HG03460 (cell line): Measurements from ENCODE around the gene RGL2.
A peak's percentile ranks its signal among the peaks of the same experiment; 100 is the strongest.
"Not testable (repeated sequence)": the region's sequence is repeated elsewhere in the genome, so short reads cannot be mapped to it uniquely, and the experiment has no call there.

ENCODE experiments used
- ATAC-seq: cut with Tn5 transposase; IDR thresholded peaks from one replicate; pipeline ENCODE4 v1.9.1; 2021; ENCODE audit not compliant: unreplicated experiment

RGL2 gene, protein sequence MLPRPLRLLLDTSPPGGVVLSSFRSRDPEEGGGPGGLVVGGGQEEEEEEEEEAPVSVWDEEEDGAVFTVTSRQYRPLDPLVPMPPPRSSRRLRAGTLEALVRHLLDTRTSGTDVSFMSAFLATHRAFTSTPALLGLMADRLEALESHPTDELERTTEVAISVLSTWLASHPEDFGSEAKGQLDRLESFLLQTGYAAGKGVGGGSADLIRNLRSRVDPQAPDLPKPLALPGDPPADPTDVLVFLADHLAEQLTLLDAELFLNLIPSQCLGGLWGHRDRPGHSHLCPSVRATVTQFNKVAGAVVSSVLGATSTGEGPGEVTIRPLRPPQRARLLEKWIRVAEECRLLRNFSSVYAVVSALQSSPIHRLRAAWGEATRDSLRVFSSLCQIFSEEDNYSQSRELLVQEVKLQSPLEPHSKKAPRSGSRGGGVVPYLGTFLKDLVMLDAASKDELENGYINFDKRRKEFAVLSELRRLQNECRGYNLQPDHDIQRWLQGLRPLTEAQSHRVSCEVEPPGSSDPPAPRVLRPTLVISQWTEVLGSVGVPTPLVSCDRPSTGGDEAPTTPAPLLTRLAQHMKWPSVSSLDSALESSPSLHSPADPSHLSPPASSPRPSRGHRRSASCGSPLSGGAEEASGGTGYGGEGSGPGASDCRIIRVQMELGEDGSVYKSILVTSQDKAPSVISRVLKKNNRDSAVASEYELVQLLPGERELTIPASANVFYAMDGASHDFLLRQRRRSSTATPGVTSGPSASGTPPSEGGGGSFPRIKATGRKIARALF

DNA sequence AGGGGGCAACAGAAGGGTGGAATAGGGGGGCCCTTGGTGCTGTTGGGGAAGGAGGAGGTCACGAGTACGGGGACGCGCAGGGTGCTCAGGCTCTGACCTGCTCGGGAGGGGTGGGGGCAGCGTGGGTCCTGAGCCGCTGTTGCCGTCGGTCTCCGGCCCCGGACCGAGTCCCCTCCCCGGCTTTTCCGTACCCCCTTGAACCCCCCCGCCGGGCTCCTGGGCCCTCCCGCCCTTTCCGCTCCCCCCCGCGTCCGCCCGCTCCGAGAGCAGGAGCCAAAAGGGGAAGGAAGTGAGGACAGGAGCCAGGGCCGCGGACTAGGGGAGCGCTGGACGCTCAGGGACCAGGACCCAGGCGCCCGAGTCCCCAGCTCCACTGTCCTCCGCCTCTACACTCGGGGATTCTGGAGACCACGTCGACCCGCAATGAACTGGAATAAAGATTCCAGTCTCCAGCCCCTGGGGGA is at the start of gene RGL2:
RGL2 (minus strand) TSS at position 170 of the 464 bp plus-strand sequence. CDS start 332 bp downstream, outside the sequence.
- ATAC-seq = peak; percentile 30

DNA sequence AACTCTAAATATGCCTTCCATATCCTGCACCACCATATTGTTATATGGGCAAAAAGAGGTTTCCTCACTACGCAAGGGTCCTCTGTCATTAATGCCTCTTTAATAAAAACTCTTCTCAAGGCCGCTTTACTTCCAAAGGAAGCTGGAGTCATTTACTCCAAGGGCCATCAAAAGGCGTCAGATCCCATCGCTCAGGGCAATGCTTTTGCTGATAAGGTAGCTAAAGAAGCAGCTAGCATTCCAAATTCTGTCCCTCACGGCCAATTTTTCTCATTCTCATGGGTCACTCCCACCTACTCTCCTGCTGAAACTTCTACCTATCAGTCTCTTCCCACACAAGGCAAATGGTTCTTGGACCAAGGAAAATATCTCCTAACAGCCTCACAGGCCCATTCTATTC is 49.1 kb upstream of the RGL2 start:
- no peak for ATAC-seq

DNA sequence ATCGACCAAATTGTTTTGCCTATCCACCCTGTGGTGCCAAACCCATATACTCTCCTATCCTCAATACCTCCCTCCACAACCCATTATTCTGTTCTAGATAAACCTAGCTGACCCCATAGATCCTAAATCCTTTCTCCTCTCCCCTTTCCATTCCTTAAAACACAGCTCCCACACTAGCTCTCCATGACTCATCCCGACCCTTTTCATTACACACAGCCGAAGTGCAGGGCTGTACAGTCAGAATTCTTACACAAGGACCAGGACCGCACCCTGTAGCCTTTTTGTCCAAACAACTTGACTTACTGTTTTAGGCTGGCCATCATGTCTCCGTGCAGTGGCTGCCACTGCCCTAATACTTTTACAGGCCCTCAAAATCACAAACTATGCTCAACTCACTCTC is 48.2 kb upstream of the RGL2 start:
- not testable (repeated sequence) for ATAC-seq

DNA sequence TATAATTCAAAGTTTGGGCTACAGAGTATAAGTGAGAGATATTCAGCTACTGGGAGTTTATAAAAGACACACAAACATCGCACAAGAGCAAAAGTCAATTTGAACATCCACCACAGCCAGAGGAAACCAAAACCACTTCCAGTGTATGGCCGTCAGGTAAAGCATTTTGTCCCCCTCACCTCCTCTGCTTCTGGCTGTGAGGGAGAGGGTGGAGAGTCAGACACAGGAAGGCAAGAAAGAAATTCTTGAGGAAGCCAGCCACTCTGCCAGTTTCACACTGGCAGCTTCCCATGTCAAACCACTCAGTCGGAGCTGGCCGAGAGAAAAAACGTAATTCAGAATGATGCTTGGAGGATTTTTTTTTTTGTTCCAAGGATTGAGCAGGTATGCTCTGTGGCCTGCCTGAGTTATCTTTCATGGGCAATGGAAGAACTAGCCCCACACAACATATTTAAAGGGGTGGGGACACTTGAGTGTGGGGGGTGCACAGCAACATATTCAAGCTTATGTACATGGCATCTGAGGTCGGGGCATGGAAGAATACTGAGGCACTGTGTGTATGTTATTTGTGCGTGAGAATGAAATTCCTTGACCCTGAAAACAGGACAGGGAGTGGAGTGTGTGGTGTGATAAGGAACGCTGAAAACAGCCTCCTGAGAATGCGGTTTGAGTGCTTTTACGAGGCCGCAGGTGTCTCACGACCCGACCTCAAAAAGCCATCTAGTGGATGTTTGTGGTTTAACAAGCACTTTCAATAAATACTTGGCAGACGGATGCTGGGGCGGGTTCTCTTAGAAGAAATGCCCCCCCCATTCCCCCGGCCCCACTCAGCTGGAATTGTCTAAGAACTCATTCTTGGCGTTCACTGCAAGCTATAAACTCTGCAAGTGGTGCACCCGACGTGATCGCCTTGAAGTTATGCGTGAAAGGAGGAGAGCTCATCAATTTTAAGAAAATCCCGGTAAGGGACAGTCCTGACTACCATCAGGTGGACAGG is 46.3 kb upstream of the RGL2 start:
- ATAC-seq = no peak

DNA sequence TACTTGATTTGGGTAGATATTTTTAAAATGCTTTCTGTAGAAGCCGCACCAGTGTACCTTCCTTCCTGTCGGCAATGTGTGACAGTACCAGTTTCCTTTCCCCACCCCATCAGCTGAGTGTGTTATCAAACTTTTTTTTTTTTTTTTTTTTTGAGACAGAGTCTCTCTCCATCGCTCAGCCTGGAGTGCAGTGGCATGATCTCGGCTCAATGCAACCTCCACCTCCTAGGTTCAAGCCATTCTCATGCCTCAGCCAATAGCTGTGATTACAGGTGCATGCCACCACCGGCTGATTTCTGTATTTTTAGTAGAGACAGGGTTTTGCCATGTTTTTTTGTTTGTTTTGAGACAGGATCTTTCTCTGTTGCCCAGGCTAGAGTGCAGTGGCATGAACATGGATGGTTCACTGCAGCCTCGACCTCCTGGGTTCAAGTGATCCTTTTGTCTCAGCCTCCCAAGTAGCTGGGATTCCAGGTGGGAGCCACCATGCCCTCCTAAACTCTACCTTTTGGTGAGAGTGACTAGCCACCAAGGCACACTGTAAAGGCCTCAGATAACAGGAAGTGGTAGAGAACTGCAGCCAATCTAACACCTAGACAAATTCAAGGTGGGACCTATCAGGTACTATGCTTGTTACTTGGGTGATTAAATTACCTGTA is 45.3 kb upstream of the RGL2 start:
- peak; percentile 71 for ATAC-seq

DNA sequence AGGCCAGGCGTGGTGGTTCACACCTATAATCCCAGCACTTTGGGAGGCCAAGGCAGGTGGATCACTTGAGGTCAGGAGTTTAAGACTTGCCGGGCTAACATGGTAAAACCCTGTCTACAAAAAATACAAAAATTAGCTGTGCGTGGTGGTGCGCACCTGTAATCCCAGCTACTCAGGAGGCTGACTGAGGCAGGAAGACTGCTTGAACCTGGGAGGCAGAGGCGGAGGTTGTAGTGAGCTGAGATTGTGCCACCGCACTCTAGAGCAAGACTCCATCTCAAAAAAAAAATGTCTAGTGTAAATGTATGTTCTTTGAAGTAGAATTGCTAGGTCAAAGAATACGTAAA is 44.8 kb upstream of the RGL2 start:
- not testable (repeated sequence) for ATAC-seq

DNA sequence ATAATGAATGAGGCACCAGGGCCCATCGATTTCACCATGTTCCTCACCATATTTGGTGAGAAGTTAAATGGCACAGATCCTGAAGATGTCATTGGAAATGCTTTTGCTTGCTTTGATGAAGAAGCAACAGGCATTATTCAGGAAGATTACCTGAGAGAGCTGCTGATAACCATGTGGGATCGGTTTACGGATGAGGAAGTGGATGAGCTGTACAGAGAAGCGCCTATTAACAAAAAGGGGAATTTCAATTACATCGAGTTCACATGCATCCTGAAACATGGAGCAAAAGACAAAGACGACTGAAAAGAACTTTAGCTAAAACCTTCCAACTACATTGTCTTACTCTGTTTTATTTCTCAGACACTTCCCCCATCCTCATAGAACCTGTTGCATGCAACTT is 40.5 kb upstream of the RGL2 start:
- ATAC-seq = no peak

DNA sequence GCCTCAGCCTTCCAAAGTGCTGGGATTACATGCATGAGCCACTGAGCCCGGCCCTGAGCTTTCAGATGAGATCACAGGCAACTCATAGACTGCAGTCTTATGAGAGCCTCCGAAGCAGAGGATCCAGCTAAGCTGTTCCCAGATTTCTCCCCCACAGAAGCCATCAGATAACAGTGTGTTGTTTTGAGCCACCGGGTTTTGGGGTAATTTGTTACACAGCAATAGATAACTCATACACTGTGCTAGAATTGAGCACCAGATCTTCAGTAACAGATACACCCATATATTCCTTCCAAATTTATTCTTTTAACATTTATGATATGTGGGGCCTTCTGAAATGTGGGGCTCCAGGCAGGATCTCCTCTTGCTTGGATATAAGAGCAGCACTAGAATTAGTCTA is 37.8 kb upstream of the RGL2 start:
- ATAC-seq = no peak

DNA sequence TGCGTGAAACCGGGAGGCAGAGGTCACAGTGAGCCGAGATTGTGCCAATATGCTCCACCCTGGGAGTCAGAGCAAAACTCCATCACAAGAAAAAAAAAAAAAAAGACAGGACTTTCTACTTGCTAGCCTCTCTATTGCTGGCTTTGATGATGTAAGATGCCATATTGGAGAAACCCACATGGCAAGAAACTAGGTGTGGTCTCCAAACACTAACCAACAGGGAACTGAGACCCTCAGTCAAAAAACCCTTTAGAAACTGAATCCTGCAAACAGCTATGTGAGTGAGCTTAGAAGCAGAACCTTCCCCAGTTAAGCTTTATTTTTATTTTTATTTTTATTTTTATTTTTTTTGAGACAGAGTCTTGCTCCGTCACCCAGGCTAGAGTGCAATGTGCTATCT is 37.2 kb upstream of the RGL2 start:
- no peak for ATAC-seq

DNA sequence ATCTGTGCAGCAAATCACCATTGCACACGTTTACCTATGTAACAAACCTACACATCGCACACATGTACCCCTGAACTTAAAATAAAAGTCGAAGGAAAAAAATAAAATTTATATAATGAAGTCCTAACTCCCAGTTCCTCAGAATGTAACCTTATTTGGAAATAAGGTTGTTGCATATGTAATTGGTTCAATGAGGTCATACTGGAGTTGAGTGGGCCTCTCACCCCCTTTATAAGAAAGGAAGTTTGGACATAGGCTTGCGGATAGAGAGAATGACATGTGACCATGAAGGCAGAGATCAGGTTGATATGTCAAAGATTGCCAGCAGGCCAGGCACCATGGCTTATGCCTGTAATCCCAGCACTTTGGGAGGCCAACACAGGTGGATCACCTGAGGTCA is 34.9 kb upstream of the RGL2 start:
- ATAC-seq = no peak

DNA sequence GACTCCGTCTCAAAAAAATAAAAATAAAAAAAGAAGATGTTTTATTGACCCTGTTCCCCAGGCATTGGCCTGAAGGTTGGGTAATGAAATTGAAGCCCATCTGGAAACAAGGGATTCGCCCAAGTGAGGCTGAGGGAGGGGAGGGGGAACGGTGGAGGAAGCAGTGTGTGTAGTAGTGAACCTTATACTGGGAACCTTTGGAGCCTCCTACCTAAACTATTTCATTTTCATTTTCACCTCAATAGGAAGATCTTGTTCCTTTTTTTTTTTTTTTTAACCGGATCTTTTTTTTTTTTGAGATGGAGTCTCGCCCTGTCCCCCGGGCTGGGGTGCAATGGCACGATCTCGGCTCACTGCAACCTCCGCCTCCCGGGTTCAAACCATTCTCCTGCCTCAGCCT is 32.0 kb upstream of the RGL2 start:
- no peak for ATAC-seq

DNA sequence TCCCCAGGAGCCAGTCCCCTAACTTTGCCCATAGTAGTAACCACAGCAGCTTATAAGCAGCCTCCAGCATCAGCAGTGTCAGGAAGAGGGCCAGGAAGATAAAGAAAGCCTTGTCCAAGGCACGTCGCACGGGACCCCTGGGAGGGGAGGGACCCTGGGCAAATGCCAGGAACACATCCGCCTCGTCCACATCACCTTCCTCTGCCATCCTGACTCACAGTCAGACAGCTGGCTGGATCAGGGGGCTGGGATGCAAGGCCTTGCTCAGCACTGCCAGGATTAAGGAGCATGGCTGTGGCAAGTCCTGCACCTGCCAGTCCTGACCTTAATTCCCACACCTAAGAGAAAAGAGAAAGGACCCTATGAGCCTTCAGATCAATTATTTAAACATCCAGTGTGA is 30.3 kb upstream of the RGL2 start:
- no peak for ATAC-seq

DNA sequence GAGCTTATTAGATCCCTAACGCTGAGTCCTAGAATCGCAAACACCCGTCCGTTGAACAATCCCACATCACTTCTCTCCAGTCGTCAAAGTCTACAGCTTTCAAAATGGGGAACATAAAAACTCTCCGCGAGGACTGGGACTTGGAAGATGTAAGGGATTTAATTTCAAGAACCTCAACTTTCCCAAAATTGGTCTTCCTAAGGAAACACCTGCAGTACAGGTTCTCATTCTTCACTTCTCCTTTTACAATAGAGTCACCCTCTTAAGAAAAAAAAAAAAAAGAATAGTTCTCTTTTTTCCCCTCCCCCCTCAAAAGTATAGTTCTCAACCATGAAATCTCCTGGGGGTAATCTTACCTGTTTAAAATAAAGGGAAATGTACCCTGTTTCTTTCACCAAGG is 25.4 kb upstream of the RGL2 start:
- ATAC-seq = no peak

DNA sequence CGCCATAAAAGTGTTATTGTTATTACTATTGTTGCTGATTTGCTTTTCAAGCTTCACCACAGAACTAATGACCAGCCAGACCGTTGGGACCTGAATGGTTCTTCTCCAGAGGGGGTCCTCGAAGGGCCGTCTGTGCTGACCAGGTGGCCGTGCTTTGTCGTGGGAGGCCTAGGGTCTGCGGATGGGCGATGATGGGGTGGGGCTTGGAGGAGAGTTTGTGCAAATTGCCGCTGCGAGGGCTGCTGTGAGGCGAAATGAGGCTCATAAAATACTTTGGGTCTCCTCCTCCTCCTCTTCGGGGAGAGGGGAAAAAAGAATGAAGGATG is 24.8 kb upstream of the RGL2 start:
- peak; percentile 19 for ATAC-seq

DNA sequence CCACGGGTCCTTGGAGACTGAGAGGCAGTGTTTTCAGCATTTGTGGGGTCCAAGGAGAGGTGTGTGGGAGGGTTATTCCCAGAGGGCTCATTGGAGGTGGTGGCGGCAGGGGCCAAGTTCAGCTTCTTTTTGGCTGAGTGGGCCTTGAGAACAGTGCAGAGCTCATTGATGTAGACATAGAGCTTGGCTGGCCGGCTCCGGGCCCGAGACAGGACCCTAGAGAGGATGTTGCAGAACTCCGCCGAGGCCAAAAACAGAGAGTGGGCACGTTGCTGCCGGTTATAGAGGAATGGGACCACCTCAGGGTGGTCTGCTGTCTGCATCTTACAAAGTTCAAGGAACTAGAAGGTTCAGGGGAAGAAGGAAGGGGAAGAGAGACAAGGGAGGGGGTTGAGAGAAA is 22.5 kb upstream of the RGL2 start:
- no peak for ATAC-seq

DNA sequence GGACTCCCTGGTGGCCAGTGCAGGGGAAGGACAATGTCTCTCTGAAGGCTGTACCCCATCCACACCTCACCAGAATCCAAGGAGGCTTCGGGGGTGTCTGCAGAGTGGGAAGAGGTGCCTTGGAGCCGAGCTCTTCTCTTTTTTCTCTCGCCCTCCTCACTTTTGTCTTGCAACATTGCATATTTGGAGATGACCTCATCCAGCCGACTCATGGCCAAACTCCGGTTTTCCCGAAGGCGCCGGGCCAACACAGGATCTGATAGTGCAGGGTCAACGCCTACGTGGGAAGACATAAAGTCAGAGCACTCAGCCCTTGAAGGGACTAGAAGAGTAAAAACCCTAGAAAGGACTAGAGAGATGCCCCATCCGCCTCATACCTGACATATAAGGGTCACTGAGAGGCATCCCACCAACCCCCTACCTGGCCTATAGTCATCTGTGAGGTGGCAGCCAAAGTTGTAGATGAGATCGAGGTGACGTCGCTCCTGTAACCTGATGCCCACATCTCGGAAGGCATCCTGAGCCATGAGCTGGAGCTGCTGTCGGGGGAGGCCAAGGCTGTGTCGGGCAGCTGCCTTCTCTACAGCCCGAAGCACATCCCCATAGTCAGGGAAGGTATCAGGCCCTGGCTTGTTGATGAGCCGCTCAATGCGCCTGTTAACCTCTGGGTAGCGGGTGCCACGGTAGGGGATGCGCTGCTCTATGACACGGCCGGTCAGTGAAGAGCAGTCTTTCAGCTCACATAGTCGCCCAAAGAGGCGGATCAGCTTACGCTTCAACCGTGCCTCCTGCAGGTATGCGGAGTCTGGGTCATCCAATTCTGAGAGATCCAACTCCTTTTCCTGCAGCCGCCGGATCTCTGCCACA is 21.8 kb upstream of the RGL2 start:
- ATAC-seq = no peak

DNA sequence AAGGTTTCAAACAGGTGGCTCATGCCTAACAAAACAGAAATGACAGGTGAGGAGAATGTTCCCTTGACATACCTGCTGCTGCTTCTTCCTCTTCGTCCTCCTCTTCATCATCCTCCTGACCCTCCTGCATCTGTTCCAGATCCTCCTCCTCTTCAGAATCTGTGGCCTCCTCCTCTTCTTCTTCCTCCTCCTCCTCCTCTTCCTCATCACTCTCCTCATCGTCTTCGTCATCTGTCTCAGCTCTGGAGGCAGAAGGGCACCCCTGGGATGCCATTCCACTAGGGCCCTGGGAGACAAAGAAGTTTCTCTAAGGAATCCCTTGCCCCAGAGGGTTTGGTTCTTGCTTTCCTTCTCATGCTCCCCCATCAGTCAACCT is 21.2 kb upstream of the RGL2 start:
- ATAC-seq = no peak

DNA sequence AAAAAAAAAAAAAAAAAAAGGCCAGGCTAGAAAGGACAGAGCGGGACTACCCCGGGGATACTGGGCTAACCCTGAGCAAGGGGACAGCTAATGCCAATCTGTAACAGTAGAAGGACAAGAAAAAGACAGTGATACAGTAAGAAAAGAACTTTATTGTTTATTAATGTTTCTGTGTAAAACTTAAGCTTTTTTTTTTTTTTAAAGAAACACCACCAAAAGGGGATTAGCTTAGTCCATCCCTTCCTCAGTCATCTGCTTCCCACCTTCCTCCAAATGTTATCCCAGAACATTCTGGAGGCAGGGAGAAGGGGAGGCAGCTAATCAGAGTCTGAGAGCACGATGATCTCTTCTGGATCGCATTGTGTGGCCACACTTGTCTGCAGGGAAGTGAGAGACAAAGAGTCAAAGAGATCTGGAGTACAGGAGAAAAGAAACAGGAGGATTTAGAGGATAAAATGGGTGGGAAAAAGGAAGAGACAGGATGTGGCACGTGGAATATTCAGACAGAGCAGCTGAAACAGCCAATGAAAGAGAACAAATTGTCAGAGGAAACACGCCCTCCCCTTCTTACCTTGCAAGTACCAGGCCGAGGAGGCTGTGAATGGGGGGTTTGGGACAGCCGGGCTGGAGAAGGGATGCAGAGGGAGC is 19.8 kb upstream of the RGL2 start:
- ATAC-seq = no peak

DNA sequence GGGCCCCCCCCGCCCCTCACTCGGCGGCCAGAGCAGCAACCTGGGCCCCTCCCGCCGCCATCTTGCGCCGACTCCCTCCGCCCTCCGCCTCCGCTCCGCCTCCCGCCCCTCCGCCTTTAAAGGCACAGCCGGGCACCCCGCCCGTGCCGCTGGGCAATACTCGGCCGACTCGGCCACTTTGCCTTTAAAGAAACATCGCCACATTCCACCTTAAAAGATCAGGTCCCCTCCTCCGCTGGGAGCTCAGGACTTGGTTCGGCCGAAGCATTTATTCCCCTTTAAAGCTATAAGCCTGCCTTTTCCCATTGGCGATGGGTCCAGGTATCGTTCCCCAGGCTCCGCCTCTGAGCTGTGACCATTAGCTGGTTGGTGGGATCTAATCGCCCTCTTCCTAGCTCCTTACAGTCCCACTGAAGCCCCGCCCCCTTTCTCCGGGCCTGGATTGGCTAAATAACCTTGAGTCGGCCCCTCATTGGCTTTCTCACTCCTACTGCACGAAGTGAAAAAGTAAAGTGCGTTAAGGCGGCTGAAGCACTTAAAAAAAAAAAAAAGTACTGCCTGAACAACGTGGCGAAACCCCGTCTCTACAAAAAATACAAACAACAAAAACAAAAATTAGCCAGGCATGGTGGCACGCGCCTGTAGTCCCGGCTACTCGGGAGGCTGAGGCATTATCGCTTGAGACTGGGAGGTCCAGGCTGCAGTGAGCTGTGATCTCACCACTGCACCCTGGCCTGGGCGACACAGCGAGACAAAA is 19.1 kb upstream of the RGL2 start, which contains the start of gene ZBTB22:
ZBTB22 (minus strand) TSS at position 76 of the 757 bp plus-strand sequence. CDS start 828 bp downstream, outside the sequence.
- peak; percentile 43 for ATAC-seq
